ENCODE measurements around the gene NCAM2. TPM values are rescaled to one million over a fixed set of nuclear protein-coding genes. Genes with fewer than 3 reads are reported as not detected.

The NCAM2 gene
- polyA plus RNA-seq, 1 donor from 2014 or later, result 9.8 TPM

DNA sequence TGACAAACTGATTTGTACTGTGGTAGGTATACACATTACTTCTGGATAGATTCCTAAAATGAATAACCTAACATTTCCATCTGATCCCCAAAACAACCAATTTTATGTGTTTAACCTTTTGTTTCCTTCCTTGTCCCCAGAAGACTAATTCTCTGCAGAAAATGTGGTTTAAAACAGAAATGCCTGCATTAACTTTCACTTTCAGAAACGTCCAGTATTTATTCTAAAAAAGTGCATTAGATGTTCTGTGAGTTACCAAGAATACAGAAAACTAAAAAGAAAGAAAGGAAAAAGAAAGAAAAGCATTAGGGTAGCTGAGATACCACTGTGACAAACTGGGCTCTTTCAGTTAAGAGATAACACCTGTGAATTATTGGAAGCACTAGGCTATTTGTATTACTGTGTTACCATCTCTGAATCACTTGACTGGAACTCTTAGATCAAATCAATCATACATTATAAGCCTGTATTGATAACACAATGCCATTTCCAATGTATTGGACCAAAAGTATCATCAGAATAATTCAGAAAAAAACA lies 177.7 kb downstream of the NCAM2 start:
- TF ChIP-seq MXI1 (conservative IDR thresholded peaks at IDR 0.05; ENCODE audit: poor library complexity, severe bottlenecking) (no peak), TAF1 (IDR thresholded peaks at IDR 0.05; ENCODE audit: low read depth) (no peak)
- no peak overlapping the region for H3K9ac ChIP-seq (ENCODE audit: low read length)
- no peak overlapping the region for H3K4me3 ChIP-seq (ENCODE audit: low read length)
- no peak overlapping the region for H3K4me2 ChIP-seq (ENCODE audit: low read length)
- no peaks in the 10 kb centered on the region for H3K36me3 ChIP-seq (ENCODE audit: insufficient read depth, low read length)
- H3K27ac ChIP-seq (ENCODE audit: low read length), result no peak overlapping the region
- H3K27me3 ChIP-seq (ENCODE audit: insufficient read depth, low read depth, low read length), result no peaks in the 10 kb centered on the region
- no peaks in the 10 kb centered on the region for H3F3A ChIP-seq (ENCODE audit: insufficient read depth, low read length, poor library complexity, severe bottlenecking)
- H4K20me1 ChIP-seq (ENCODE audit: insufficient read depth), result no peaks in the 10 kb centered on the region
- H3K9me2 ChIP-seq (ENCODE audit: insufficient read depth, low read length), result no peaks in the 10 kb centered on the region
- no peaks in the 10 kb centered on the region for H3K9me3 ChIP-seq (ENCODE audit: low read length)
- H3K79me2 ChIP-seq (replicated peaks; ENCODE audit: insufficient read depth, low read length), result no peaks in the 10 kb centered on the region
- no peak overlapping the region for H2AFZ ChIP-seq (ENCODE audit: low read depth, low read length)

DNA sequence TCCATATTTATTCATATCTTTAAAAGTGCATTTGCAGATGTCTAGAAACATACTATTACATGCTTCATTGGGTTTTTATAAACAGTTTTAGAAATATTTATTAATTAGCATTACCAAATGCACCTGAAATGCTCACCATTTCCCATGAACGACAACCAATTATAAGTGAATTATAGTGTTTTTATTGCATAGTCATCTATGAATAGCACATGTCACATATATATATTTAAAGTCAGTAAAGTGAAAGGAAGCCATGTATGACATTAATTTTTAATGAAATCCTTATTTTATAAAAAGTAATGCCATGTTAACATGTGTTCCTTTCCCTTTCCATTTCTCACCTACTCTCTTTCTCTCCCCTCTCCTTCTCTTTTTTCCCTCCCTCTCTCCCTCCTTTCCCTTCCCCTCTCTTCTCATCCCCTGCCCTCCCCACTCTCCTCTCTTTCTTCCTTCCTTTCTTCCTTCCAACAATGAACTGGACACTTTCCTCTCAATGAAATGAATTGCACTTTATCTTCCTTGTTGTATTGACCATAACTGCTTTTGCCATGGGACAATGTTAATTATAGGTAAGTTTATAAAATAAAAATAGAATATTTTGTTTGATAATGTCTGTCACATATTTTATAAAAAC lies 179.3 kb downstream of the NCAM2 start:
- Histone ChIP-seq H3K9me2 (ENCODE audit: insufficient read depth, low read length) (no peaks in the 10 kb centered on the region), H3K36me3 (ENCODE audit: insufficient read depth, low read length) (no peaks in the 10 kb centered on the region), H2AFZ (ENCODE audit: low read depth, low read length) (no peak overlapping the region), H3K4me2 (ENCODE audit: low read length) (no peak overlapping the region), H3F3A (ENCODE audit: insufficient read depth, low read length, poor library complexity, severe bottlenecking) (no peaks in the 10 kb centered on the region), H3K9ac (ENCODE audit: low read length) (no peak overlapping the region), H3K79me2 (replicated peaks; ENCODE audit: insufficient read depth, low read length) (no peaks in the 10 kb centered on the region), H3K27ac (ENCODE audit: low read length) (no peak overlapping the region), H3K9me3 (ENCODE audit: low read length) (no peaks in the 10 kb centered on the region), H3K27me3 (ENCODE audit: insufficient read depth, low read depth, low read length) (no peaks in the 10 kb centered on the region), H4K20me1 (ENCODE audit: insufficient read depth) (no peaks in the 10 kb centered on the region), H3K4me3 (ENCODE audit: low read length) (no peak overlapping the region)
- TF ChIP-seq POLR2AphosphoS5 (IDR thresholded peaks at IDR 0.05) (no peak), EZH2 (IDR thresholded peaks at IDR 0.05; ENCODE audit: borderline replicate concordance, insufficient read depth, low read length, poor library complexity, severe bottlenecking) (no peak), TAF1 (IDR thresholded peaks at IDR 0.05; ENCODE audit: low read depth) (no peak), SMC3 (conservative IDR thresholded peaks at IDR 0.05; ENCODE audit: poor library complexity) (no peak), MXI1 (conservative IDR thresholded peaks at IDR 0.05; ENCODE audit: poor library complexity, severe bottlenecking) (no peak)
- TF ChIP-seq, protein P1, sequence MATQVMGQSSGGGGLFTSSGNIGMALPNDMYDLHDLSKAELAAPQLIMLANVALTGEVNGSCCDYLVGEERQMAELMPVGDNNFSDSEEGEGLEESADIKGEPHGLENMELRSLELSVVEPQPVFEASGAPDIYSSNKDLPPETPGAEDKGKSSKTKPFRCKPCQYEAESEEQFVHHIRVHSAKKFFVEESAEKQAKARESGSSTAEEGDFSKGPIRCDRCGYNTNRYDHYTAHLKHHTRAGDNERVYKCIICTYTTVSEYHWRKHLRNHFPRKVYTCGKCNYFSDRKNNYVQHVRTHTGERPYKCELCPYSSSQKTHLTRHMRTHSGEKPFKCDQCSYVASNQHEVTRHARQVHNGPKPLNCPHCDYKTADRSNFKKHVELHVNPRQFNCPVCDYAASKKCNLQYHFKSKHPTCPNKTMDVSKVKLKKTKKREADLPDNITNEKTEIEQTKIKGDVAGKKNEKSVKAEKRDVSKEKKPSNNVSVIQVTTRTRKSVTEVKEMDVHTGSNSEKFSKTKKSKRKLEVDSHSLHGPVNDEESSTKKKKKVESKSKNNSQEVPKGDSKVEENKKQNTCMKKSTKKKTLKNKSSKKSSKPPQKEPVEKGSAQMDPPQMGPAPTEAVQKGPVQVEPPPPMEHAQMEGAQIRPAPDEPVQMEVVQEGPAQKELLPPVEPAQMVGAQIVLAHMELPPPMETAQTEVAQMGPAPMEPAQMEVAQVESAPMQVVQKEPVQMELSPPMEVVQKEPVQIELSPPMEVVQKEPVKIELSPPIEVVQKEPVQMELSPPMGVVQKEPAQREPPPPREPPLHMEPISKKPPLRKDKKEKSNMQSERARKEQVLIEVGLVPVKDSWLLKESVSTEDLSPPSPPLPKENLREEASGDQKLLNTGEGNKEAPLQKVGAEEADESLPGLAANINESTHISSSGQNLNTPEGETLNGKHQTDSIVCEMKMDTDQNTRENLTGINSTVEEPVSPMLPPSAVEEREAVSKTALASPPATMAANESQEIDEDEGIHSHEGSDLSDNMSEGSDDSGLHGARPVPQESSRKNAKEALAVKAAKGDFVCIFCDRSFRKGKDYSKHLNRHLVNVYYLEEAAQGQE (IDR thresholded peaks at IDR 0.05; ENCODE audit: borderline replicate concordance), result no peak

DNA sequence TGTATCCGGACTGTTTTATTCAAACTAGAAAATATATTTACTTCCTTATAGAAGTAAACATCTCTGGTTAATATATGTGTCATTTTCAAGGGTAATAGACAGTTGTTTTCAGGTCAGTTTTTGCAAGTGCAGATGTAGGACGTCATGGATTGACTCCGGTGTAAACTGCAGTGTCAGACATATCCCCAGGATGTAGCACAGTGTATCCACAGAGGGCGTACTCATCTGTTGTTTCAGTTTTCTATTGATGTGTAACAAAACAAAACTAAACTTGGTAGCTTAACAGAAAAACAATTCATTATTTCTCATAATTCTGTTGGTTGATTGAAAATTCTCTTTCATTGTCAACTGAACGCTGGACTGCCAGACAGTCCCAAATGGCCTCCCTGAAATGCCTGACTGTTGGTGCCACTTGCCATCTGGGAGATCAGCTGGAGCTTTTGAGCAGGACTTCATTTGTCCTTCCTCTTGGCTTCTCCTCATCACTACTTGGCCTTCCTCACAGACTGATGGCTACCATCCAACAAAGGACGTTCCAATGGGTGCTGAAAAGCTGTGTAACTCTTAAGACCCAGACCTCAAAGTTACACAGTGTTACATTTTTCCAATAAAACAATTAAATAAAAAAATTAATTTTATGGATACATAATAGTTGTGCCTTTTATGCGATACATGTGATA lies 181.6 kb downstream of the NCAM2 start:
- no peaks in the 10 kb centered on the region for H3K79me2 ChIP-seq (replicated peaks; ENCODE audit: insufficient read depth, low read length)
- no peaks in the 10 kb centered on the region for H3F3A ChIP-seq (ENCODE audit: insufficient read depth, low read length, poor library complexity, severe bottlenecking)
- H3K36me3 ChIP-seq (ENCODE audit: insufficient read depth, low read length), result no peaks in the 10 kb centered on the region
- no peak overlapping the region for H2AFZ ChIP-seq (ENCODE audit: low read depth, low read length)
- no peak overlapping the region for H3K27ac ChIP-seq (ENCODE audit: low read length)
- no peaks in the 10 kb centered on the region for H3K9me3 ChIP-seq (ENCODE audit: low read length)
- H3K9ac ChIP-seq (ENCODE audit: low read length), result no peak overlapping the region
- no peak for TF ChIP-seq EP300 (conservative IDR thresholded peaks at IDR 0.05; ENCODE audit: poor library complexity, severe bottlenecking)
- TF ChIP-seq RAD21 (conservative IDR thresholded peaks at IDR 0.05), result no peak
- TF ChIP-seq POLR2AphosphoS5 (IDR thresholded peaks at IDR 0.05), result no peak
- TF ChIP-seq, protein P1 (IDR thresholded peaks at IDR 0.05; ENCODE audit: borderline replicate concordance), result no peak
- TF ChIP-seq TAF1 (IDR thresholded peaks at IDR 0.05; ENCODE audit: low read depth), result no peak
- no peak for TF ChIP-seq SMC3 (conservative IDR thresholded peaks at IDR 0.05; ENCODE audit: poor library complexity)
- no peak for TF ChIP-seq MXI1 (conservative IDR thresholded peaks at IDR 0.05; ENCODE audit: poor library complexity, severe bottlenecking)
- TF ChIP-seq, protein P2, sequence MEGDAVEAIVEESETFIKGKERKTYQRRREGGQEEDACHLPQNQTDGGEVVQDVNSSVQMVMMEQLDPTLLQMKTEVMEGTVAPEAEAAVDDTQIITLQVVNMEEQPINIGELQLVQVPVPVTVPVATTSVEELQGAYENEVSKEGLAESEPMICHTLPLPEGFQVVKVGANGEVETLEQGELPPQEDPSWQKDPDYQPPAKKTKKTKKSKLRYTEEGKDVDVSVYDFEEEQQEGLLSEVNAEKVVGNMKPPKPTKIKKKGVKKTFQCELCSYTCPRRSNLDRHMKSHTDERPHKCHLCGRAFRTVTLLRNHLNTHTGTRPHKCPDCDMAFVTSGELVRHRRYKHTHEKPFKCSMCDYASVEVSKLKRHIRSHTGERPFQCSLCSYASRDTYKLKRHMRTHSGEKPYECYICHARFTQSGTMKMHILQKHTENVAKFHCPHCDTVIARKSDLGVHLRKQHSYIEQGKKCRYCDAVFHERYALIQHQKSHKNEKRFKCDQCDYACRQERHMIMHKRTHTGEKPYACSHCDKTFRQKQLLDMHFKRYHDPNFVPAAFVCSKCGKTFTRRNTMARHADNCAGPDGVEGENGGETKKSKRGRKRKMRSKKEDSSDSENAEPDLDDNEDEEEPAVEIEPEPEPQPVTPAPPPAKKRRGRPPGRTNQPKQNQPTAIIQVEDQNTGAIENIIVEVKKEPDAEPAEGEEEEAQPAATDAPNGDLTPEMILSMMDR (IDR thresholded peaks at IDR 0.05; ENCODE audit: poor library complexity, severe bottlenecking), result no peak
- TF ChIP-seq EZH2 (IDR thresholded peaks at IDR 0.05; ENCODE audit: borderline replicate concordance, insufficient read depth, low read length, poor library complexity, severe bottlenecking), result no peak
- no peaks in the 10 kb centered on the region for H4K20me1 ChIP-seq (ENCODE audit: insufficient read depth)
- no peak overlapping the region for H3K4me2 ChIP-seq (ENCODE audit: low read length)
- H3K27me3 ChIP-seq (ENCODE audit: insufficient read depth, low read depth, low read length), result no peaks in the 10 kb centered on the region
- no peaks in the 10 kb centered on the region for H3K9me2 ChIP-seq (ENCODE audit: insufficient read depth, low read length)
- no peak overlapping the region for H3K4me3 ChIP-seq (ENCODE audit: low read length)
